GM12801 (cell line): ENCODE results near the gene ESYT2.

Source experiments
- CTCF ChIP-seq: IDR thresholded peaks from one replicate; pipeline ENCODE4 v1.5.1; 2011; ENCODE audit warnings: control low read depth; ENCODE audit not compliant: insufficient read length; ENCODE audit errors: extremely low read depth

ESYT2 gene

DNA sequence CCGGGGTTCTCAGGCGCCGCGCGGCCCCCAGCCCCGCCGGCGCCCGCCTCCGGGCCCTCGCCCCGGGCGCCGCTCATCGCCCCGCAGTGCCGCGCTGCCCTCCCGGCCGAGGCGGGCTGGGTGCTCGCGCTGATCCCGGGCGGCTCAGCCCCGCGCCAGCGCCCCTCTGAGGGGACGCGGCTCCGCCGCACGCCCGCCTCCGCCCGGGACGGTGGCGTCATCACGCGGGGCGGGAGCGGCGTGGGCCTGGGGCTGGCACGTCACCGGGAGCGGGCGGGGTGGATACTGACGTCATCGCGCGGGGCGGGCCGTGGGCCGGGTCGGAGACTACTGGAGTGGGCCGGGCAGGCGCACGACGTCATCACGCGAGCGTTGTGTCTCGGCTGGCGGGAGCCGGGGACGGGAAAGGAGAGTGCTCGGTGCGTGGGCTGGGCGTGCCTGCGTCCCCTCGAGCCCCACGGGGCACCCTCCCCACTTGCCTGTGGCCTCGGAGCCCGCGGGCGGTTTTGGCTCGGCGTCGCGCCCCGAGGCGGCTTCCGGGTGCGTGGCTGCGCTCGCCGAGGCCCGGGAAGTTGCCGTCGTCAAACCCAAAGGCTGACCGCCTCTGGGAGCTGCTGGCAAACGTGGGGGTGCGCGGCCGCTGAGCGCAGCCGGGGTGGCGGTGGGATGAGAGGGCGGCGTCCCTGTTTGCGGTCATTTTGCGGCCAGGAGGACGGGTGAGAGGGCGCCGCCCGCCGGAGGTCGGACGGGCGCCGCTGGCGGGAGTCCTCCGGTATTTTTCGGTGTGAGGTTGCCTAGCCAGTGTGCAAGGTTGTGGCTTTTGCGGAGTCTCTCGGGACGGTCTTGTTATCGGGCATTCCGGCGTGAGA, at the start of gene ESYT2:
Gene ESYT2 (minus strand): TSS at position 168 of the 869 bp plus-strand sequence. CDS start 91 bp downstream, at position 77.
- no peak for TF ChIP-seq CTCF

DNA sequence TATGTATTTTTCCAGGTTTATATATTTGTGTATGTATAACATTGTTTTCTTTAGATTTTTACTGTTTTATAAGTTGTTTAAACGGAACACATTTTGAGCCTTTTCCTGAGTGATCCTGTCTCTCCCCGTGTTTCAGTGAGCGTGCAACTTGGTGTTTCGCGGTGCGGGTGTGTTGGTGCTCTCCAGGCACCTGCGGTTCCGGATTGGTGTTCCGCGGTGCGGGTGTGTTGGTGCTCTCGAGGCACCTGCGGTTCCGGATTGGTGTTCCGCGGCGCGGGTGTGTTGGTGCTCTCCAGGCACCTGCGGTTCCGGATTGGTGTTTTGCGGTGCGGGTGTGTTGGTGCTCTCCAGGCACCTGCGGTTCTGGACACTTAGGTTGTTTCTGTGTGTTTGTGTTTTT, 47.7 kb upstream of the ESYT2 start:
- no peak for TF ChIP-seq CTCF

- no peak for TF ChIP-seq CTCF
Measured at GRCh38 chr7:158869876-158870275, 40.6 kb upstream of the ESYT2 start.

DNA sequence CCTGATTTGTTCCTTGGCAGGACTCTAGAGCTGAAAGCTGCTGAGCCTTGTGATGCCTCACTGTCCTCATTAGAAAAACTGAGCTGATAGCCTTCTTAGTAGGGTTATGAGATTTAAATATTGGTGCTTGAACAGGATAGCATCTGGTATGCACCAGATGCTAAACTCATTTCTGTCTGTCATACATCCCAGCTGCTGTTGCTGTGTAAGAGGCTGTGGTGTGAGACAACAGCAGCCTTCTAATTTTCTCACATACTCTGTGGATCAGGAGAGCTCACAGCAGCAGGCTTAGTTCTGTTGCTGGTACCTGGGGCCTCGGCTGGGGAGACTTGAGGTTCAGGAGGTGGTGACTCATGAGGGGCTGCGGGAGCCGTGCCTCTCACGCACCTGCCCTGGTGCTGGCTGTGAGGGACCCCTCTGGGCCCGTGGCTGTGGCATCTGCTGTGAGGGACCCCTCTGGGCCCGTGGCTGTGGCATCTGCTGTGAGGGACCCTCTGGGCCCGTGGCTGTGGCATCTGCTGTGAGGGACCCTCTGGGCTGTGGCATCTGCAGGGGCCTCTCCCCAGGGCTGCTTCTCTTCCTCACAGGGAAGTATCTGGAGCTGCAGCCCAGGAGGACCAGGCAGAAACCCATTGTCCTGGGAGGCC, 39.6 kb upstream of the ESYT2 start:
- no peak for TF ChIP-seq CTCF

GRCh38 chr7:158867214-158867984, 38.1 kb upstream of the ESYT2 start:
- no peak for TF ChIP-seq CTCF

- no peak for TF ChIP-seq CTCF
Measured at GRCh38 chr7:158865977-158866376, 36.7 kb upstream of the ESYT2 start.

- TF ChIP-seq CTCF = no peak
Measured at GRCh38 chr7:158865462-158865922, 36.2 kb upstream of the ESYT2 start.
